GM19455 (cell line): ENCODE measurements around the gene PIK3CD.

Experiments
- ATAC-seq: cut with Tn5 transposase; IDR thresholded peaks from one replicate; pipeline ENCODE4 v1.9.1; 2021; ENCODE audit not compliant: unreplicated experiment

Gene PIK3CD

GRCh38 chr1:9651565-9652378, at the start of gene PIK3CD:
TSS of gene PIK3CD (plus strand) at chr1:9651731. CDS start at chr1:9710456, 58,725 bp downstream.
- no peak for ATAC-seq

GRCh38 chr1:9601942-9602793, 49.4 kb upstream of the PIK3CD start:
- ATAC-seq: no peak

- ATAC-seq: no peak
Measured at GRCh38 chr1:9602794-9603167, 48.8 kb upstream of the PIK3CD start.

GRCh38 chr1:9603307-9603706, 48.2 kb upstream of the PIK3CD start:
- no peak for ATAC-seq

- no peak for ATAC-seq
Measured at GRCh38 chr1:9603766-9604753, 47.5 kb upstream of the PIK3CD start.

GRCh38 chr1:9604836-9605235, 46.7 kb upstream of the PIK3CD start:
- ATAC-seq: no peak

- ATAC-seq: no peak
Measured at GRCh38 chr1:9605946-9606455, 45.5 kb upstream of the PIK3CD start.

- ATAC-seq: no peak
Measured at GRCh38 chr1:9606458-9606857, 45.1 kb upstream of the PIK3CD start.

GRCh38 chr1:9606948-9607347, 44.6 kb upstream of the PIK3CD start:
- ATAC-seq: no peak

- ATAC-seq: no peak
Measured at GRCh38 chr1:9607352-9607751, 44.2 kb upstream of the PIK3CD start.

GRCh38 chr1:9609998-9610397, 41.5 kb upstream of the PIK3CD start:
- no peak for ATAC-seq

GRCh38 chr1:9610548-9610947, 41.0 kb upstream of the PIK3CD start:
- no peak for ATAC-seq

GRCh38 chr1:9611716-9612115, 39.8 kb upstream of the PIK3CD start:
- no peak for ATAC-seq

GRCh38 chr1:9612162-9612845, 39.2 kb upstream of the PIK3CD start:
- no peak for ATAC-seq

GRCh38 chr1:9612871-9613624, 38.5 kb upstream of the PIK3CD start:
- no peak for ATAC-seq

GRCh38 chr1:9613625-9614299, 37.8 kb upstream of the PIK3CD start:
- ATAC-seq: no peak

GRCh38 chr1:9615316-9616063, 36.0 kb upstream of the PIK3CD start:
- ATAC-seq: no peak
